ENCODE measurements around the gene EXD3. TPM values are rescaled to one million over a fixed set of nuclear protein-coding genes. Genes with fewer than 3 reads are reported as not detected.
"Not testable (repeated sequence)": the region's sequence is repeated elsewhere in the genome, so short reads cannot be mapped to it uniquely, and the experiment has no call there.

Gene EXD3
- polyA plus RNA-seq, 3 donors = 12.0 to 35.4 (median 16.6) TPM

DNA sequence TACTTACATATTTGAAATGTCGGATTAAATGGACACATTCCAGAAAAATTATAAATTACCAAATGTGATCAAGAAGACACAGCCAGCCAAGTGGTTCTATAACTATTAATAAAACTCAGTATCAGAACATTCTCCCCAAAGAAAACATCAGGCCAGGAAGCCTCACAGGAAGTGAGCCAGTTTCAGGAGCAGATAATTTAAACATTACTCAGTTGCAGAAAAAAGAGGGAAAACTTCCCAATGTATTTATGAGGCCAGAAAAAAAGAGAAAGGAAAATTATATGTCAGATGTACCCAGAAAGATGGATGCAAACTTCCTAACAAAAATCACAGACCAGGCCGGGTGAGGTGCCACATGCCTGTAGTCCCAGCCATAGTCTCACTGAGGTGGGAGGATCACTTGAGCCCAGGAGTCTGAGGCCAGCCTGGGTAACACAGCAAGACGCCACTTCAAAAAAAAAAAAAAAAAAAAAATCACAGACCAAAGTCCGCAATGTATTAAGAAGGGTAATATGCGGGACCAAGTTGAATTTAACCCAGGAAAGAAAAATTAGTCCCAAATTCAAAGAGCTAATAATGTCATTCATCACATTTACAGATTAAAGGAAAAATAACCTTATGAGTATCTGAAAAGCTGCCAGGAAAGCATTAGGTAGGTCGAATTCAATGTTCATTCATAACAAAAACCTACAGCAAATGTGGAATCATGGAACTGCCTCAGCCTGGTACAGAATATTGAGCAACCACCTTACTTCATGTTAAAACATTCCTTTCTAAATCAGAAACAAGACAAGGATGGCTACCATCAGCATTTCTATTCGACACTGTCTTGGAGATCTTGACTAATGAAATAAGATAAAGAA, 83.7 kb downstream of the EXD3 start:
- DNase-seq (ENCODE audit: extremely low read depth in 1 of 11, low read depth in 9 of 11, low spot score in 4 of 11) = no peak

DNA sequence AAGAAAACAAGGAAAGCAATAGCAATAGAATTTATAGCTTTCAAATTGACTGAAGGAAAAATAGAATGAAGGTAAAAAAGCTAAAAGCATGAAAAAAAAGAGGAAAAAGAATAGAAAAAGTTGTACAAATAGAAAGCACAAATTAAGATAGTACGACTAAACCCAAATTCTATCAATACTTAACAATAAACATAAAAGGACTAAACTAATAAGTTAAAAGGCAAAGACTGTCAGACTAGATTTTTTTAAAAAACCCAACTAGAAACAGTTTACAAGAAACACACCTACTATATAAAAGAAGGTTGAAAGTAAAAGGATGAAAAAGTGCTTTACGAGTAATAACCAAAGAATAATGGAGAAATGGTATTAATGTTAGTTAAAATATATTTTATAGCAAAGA, 86.2 kb downstream of the EXD3 start:
- DNase-seq (ENCODE audit: extremely low read depth in 1 of 11, low read depth in 9 of 11, low spot score in 4 of 11) = no peak

DNA sequence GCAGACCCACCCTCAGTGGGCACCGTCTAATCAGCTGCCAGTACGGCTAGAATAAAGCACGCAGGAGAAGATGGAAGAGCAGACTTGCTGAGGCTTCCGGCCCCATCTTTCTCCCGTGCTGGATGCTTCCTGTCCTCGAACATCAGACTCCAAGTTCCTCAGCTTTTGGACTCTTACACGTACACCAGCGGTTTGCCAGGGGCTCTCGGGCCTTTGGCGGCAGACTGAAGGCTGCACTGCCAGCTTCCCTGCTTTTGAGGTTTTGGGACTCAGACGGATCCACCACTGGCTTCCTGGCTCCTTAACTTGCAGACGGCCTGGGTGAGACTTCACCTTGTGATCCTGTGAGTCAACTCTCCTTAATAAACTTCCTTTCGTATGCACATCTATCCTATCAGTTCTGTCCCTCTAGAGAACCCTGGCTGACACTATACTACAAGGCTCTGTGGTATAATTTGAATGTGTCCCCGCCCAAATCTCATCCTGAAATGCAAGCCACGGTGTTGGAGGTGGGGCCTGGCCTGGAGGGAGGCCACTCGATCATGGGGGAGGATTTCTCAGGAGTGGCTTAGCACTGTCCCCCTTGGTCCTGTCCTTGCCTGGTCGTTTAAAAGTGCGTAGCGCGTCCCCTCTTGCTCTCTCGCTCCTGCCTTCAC, 89.8 kb downstream of the EXD3 start:
- no peak for DNase-seq (ENCODE audit: extremely low read depth in 1 of 11, low read depth in 9 of 11, low spot score in 4 of 11)

DNA sequence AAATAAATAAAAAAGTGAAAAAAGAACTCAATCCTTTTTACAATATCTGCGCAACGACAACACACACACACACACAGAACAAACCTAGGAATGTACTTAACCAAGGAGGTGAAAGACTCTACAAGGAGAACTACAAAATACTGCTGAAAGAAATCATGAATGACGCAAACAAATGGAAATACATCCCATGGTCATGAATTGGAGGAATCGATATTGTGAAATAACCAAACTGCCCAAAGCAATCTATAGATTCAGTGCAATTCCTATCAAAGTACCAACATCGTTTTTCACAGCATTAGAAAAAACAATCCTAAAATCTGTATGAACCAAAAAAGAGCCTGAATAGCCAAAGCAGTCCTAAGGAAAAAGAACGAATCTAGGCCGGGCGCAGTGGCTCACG, 91.0 kb downstream of the EXD3 start:
- no peak for DNase-seq (ENCODE audit: extremely low read depth in 1 of 11, low read depth in 9 of 11, low spot score in 4 of 11)

DNA sequence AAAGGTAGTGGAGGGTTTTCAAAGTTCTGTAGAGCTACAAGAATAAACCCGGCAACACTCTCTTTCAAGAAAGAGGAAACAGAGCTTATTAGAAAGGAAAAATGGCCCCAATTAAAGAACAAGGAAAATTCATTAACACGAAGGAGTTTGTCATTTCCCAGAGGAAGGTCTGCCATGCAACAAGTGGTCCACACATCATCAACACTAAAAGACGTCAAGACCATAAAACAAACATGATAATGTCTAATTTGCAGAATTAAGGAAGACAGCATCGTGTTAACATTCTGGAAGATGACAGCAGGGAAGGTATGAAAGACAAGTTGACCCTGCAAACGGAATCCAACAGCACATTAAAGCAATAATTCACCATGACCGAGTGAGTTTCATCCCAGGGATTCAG, 92.3 kb downstream of the EXD3 start:
- DNase-seq (ENCODE audit: extremely low read depth in 1 of 11, low read depth in 9 of 11, low spot score in 4 of 11) = no peak

DNA sequence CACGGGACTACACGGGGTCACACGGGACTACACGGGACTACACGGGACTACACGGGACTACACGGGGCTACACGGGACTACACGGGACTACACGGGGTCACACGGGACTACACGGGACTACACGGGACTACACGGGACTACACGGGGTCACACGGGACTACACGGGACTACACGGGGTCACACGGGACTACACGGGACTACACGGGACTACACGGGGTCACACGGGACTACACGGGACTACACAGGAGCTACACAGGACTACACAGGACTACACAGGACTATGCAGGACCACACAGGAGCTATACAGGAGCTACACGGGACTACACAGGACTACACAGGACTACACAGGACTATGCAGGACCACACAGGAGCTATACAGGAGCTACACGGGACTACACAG, 93.4 kb downstream of the EXD3 start:
- not testable (repeated sequence) for DNase-seq (ENCODE audit: extremely low read depth in 1 of 11, low read depth in 9 of 11, low spot score in 4 of 11)

DNA sequence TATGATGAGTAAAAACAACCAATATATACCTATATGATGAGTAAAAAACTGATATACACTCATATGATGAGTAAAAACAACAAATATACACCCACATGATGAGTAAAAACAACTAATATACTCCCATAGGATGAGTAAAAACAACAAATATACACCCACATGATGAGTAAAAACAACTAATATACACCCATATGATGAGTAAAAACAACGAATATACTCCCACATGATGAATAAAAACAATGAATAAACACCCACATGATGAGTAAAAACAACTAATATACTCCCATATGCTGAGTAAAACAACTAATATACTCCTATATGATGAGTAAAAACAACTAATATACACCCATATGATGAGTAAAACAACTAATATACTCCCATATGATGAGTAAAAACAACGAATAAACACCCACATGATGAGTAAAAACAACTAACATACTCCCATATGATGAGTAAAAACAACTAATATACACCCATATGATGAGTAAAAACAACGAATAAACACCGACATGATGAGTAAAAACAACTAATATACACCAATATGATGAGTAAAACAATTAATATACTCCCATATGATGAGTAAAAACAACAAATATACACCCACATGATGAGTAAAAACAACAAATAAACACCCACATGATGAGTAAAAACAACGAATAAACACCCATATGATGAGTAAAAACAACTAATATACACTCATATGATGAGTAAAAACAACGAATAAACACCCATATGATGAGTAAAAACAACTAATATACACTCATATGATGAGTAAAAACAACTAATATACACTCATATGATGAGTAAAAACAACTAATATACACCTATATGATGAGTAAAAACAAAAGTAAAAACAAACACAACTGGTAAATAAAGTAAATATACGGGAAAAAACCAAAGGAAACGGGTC, 95.1 kb downstream of the EXD3 start:
- not testable (repeated sequence) for DNase-seq (ENCODE audit: extremely low read depth in 1 of 11, low read depth in 9 of 11, low spot score in 4 of 11)

DNA sequence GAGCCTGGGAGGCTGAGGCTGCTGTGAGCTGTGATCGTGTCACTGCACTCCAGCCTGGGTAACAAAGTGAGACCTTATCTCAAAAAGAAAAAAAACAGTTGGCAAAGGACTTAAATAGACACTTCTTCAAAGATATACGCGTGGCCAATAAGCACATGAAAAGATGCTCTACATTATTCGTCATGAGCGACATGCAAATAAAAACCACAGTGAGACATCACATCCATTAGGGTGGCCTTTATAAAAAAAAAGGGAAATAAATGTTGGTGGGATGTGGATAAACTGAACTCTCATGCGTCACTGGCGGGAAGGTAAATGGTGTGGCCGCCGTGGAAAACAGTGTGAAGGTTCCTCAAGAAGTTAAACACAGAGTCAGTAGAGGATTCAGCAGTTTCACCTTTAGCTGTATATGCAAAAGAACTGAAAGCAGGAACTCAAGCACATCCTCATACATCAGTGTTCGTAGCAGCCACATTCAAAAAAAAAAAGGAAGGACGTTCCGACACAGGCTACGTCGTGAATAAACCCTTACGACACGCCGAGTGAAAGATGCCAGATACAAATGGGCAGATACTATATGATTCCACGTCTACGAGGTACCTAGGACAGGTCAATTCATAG, 96.4 kb downstream of the EXD3 start:
- DNase-seq (ENCODE audit: extremely low read depth in 1 of 11, low read depth in 9 of 11, low spot score in 4 of 11) = no peak

DNA sequence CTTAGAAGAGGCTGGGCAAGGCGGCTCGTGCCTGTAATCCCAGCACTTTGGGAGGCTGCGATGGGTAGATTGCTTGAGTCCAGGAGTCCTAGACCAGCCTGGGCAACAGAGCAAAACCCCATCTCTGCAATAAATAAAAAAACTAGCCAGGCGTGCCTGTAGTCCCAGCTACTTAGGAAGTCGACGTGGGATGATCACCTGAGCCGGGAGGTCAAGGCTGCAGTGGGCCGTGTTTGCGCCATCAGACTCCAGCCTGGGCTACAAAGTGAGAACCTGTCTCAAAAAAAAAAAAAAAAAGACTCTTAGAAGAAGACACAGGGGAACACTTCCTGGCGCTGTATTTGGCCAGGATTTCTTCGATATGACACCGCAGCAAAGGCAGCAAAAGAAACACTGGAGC, 97.2 kb downstream of the EXD3 start:
- DNase-seq (ENCODE audit: extremely low read depth in 1 of 11, low read depth in 9 of 11, low spot score in 4 of 11) = no peak

DNA sequence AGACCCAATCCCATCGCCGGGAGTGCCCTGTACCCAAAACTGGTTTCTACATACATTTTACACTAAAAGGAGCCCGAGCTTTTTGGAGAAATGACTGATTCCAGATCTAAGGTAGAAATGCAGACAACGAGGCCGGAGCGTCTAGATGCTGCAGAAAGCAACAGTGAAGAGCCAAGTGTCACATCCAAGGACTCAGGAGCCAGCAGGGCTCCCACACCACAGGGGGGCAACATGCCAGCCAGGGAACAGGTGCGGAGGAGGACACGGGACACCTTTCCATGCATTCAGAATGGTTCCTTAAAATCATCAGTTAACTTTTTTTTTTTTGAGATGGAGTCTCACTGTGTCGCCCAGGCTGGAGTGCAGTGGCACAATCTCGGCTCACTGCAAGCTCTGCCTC, 97.8 kb downstream of the EXD3 start:
- no peak for DNase-seq (ENCODE audit: extremely low read depth in 1 of 11, low read depth in 9 of 11, low spot score in 4 of 11)

DNA sequence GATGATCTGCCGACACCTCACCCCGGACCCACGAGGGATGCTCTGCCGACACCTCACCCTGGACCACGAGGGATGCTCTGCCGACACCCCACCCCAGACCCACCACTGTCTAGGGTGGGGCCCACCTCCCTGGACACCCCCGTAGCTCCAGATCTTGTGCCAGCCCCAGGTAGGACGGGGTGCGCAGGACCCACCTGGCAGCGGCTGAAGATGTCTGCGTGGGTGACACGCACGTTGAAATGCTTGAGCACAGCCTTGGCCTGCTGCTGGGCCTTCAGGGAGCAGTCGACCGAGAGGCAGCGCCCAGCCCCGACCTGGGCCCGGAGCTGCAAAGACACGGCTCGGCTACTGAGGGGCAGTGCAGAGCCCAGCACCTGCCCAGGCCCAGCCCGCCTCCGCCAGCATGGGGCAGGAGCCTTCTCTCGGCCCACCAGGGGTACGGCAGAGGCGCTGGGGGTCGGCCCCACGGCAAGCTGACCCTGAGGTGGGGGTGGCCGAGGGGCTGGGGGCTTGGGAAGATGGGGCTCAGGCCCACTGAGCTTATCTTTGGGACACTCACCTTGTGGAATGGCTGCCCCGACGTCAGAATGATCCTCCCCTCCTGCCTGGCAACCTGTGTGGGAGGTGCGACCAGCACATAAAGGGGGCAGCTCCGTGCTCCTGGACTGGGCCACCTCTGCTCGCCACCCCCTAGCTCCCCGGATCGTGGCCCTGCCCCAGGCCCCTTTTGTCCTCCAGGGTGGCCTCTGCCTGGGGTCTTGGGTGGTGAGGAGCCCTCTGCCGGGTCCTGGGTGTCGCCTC, 99.2 kb downstream of the EXD3 start:
- DNase-seq (ENCODE audit: extremely low read depth in 1 of 11, low read depth in 9 of 11, low spot score in 4 of 11) = no peak

DNA sequence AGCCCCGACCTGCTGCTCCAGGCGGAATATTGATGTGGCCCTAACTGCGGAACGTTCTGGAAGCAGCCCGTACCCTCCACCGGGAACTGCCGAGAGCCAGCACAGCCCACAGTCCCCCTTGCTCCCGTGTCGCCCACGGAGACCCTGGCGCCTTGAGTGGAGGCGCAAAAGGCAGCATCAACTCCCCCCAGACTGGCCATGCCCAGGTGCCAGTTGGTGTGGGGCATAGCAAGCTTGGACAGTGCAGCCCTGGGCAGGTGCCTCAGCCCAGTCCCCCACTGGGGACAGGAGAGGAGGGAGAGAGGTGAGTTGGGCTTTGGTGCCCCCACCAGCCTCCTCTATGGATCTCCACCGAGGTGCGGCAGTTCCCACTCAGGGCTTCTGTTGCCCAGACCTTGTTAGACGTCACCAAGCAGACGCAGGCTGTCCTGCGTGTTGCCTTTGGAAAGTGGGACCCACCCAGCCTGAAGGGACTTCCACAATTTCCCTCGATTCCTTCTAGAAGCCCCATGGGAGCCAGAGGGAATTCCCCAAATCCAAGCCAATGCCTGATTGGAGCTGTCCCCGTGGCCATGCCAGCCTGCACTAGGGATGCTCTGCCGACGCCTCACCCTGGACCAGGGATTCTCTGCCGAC, 101.1 kb downstream of the EXD3 start:
- no peak for DNase-seq (ENCODE audit: extremely low read depth in 1 of 11, low read depth in 9 of 11, low spot score in 4 of 11)

DNA sequence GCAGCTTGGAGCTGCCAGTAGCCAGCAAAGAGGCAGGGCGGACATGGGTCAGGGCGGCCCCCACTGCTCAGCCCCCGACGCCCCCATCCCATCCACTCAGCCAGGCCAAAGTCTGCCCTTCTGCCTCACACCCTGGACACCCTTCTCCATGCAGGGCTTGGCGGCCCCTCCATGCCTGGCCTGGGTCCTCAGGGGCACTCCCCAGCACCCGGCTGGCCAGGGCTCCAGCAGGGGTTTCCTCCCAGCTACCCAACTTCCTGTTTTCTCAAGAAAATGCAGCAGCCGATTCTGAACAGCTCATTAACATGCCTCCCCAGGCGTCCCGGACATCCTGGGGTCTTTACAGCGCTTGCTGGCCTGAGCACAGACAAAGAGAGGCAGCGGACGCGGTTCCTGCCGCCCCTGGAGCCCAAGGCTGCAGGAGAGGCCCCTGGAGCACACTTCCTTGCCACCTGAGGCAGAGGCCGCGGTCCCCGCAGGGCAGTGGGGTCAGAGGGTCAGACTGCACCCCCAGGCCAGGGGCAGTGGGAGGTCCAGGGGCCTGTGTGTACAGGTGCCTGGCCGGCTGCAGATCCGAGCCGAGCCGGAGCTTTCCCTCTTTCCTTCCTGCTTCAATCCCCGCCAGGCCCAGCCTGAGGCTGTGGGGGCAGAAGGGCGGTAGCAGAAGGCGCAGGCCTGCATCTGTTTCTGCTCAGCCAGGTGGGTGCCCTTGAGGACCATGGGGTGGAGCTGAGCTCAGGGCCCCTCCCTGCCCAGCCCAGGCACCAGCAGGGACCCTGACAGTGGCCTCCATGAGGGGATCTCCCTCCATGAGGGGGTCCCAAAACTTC, 102.2 kb downstream of the EXD3 start:
- DNase-seq (ENCODE audit: extremely low read depth in 1 of 11, low read depth in 9 of 11, low spot score in 4 of 11) = no peak

DNA sequence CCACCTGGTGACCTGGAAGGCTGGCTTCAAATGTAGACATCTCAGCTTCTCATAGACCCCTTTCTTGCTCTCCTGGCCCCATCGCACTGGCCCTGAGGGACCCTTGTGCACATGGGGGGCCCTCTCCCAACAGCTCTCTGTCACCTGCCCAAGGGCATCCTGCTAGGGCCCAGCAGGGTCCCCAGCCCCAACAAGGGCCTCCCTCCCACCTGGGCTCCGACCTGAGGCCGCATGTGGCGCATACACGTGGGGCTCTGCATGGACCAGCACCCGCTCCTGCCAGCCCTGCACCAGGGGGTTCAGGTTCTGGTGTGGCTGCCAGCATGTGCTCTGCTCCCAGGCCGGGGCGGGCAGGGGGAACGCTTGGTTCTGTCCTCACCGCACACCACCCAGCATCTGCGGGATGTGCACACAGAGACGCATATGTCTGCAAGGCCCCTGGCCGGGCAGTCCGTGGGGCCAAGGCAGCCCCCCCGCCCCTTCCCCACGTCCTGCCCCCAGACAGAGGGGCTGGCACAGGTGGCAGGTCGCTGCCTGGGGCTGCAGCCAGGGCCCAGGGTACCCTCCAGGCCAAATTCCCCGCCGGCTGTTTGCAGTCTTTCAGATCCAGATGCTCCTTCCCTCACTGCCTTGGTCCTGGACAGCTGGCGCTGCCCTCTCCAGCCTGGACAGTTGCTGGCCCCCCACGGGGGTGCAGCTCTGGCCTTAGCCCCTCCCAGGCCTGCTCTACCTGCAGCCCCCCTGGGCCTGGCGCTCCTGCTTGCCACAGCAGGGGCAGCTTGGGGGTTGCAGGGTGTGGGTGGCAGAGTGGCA, 103.0 kb downstream of the EXD3 start:
- DNase-seq (ENCODE audit: extremely low read depth in 1 of 11, low read depth in 9 of 11, low spot score in 4 of 11) = no peak

DNA sequence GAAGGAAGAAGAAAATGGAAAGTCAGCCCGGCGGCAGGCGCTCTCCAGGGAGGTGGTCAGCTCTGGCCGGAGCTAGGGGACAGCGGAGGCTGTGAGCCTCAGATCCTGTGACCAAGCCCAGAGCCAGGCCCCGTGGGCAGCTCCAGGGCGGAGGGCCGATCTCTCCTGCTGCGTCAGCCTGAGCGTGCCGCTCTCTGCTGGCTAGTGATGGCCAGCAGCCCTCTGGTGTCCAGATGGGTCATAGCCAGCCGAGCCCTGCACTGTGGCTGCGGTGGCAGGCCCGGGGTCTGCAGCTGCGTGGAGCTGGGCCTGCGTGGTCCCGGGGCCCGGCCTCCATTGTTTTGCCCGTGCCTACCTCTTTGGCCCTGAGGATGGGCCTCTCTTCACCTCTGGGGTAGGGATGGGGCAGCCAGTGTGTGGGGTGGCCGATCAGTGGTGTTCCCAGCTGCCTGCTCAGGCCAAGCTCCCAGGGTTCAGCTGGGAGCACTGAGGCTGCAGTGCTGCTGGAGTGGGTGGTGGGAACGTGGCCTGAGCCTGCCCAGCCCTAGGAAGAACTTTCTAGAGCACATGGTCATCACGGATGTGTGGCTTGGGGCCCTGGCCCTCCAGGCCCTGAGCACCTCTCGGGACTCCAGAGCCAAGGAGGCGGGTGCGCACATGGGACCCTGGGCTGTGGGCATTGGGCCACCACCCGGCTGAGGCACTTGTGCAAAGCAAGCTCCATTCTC, 103.8 kb downstream of the EXD3 start:
- no peak for DNase-seq (ENCODE audit: extremely low read depth in 1 of 11, low read depth in 9 of 11, low spot score in 4 of 11)

DNA sequence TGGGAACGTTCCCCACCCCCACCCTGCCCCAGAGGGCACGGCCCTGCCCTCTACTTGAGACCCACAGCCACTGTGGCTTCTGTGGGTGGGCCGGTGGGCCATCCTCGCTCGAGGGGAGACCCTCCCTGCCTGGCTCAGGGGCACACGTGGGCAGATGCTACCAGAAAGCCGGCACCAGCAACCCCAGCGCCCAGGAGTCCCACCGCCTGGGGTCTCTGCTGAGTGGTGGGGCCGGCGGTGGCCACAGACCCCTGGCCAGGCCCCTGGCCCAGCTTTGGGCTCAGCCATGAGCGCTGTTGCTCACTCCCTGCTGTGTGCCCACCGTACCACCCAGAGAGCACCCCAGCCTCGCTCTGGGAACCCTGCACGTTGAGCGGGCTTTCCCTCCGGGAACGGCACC, 104.4 kb downstream of the EXD3 start:
- DNase-seq (ENCODE audit: extremely low read depth in 1 of 11, low read depth in 9 of 11, low spot score in 4 of 11) = no peak

Data from renal cortex interstitium (tissue), 11 donors.